ENCODE measurements around the gene TPPP2. TPM values are rescaled to one million over a fixed set of nuclear protein-coding genes. Genes with fewer than 3 reads are reported as not detected.
A peak's percentile ranks its signal among the peaks of the same experiment; 100 is the strongest.
"Not testable (repeated sequence)": the region's sequence is repeated elsewhere in the genome, so short reads cannot be mapped to it uniquely, and the experiment has no call there.

TPPP2 gene
- polyA plus RNA-seq, 4 donors: 0.10 to 0.34 TPM; not detected in 2

GRCh38 chr14:21009721-21010120 lies 20.3 kb upstream of the TPPP2 start:
- DNase-seq; H3K27me3 ChIP-seq (ENCODE audit: control insufficient read depth in 3 of 3, insufficient read depth in 3 of 3, low read length in 3 of 3); H3K36me3 ChIP-seq (ENCODE audit: control insufficient read depth in 3 of 3, insufficient read depth in 2 of 3, low read depth in 1 of 3, low read length in 3 of 3); H3K27ac ChIP-seq (ENCODE audit: low read depth in 1 of 3, low read length in 2 of 3); H3K9me3 ChIP-seq (ENCODE audit: control insufficient read depth in 2 of 2, insufficient read depth in 1 of 2, low read depth in 1 of 2, low read length in 1 of 2); FAIRE-seq; H3K4me3 ChIP-seq (ENCODE audit: low read depth in 1 of 3, low read length in 3 of 3): not testable (repeated sequence)
- H3K4me1 ChIP-seq (ENCODE audit: control insufficient read depth in 3 of 3, insufficient read depth in 2 of 3, low read depth in 1 of 3, low read length in 2 of 3): peaks cover 0 to 11% (median 0%) of the 10 kb centered on the region in 3 donors
- WGBS, 3 donors: 35 to 63% (median 60%) methylated on average over 3 of the region's 3 CpGs

GRCh38 chr14:21011136-21011535 lies 18.9 kb upstream of the TPPP2 start:
- Histone ChIP-seq H3K9me3 (ENCODE audit: control insufficient read depth in 2 of 2, insufficient read depth in 1 of 2, low read depth in 1 of 2, low read length in 1 of 2) (no peaks in the 10 kb centered on the region), H3K27ac (ENCODE audit: low read depth in 1 of 3, low read length in 2 of 3) (no peak overlapping the region), H3K4me3 (ENCODE audit: low read depth in 1 of 3, low read length in 3 of 3) (no peak overlapping the region), H3K4me1 (ENCODE audit: control insufficient read depth in 3 of 3, insufficient read depth in 2 of 3, low read depth in 1 of 3, low read length in 2 of 3) (peaks cover 0 to 16% (median 0%) of the 10 kb centered on the region in 3 donors), H3K36me3 (ENCODE audit: control insufficient read depth in 3 of 3, insufficient read depth in 2 of 3, low read depth in 1 of 3, low read length in 3 of 3) (no peaks in the 10 kb centered on the region), H3K27me3 (ENCODE audit: control insufficient read depth in 3 of 3, insufficient read depth in 3 of 3, low read length in 3 of 3) (no peaks in the 10 kb centered on the region)
- WGBS, 3 donors: 20 to 48% (median 29%) methylated on average over 1 of the region's 1 CpG
- DNase-seq: no peak
- FAIRE-seq: no peak

DNA sequence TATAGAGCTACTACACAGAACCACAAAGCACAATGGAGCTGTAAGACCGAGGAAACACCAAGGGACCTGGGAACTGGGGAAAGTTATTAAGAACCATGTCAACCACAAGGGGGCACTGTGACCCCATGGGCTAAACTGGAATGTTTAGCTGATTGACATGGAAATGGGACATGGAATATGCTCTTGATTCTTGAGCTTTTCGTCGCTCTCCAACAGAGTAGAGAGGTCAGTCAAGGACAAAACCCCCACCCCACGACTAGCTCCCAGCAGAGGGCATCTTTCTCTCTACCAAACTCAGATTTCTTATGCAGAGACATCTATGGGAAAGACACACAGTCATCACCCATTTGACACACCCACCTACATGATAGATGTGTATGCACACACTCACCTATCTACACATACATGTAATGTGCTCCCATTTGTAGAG lies 15.2 kb upstream of the TPPP2 start:
- 0 to 2% (median 0%) methylated on average over 4 of the region's 4 CpGs for WGBS, 3 donors

DNA sequence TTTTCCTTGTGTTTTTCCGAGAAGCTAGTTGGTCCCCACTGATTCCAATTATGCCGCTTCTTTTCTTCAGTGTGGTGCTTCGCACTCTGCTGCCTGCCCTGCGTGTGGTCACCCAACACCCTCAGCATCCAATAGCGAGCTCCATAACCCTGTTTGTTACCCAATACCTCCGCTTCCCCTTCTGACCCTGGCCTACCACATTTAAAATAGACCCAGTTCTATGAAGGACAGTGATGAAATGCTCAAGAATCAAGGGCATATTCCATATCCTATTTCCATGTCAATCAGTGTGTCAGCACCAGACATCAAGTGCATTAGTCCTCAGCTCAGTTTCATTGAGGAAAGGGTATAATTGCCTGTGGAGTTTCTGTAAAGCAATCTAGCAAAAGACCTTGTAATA lies 14.7 kb upstream of the TPPP2 start:
- no peak for DNase-seq
- H3K4me1 ChIP-seq (ENCODE audit: control insufficient read depth in 3 of 3, insufficient read depth in 2 of 3, low read depth in 1 of 3, low read length in 2 of 3): peaks cover 0 to 11% (median 0%) of the 10 kb centered on the region in 3 donors
- WGBS, 3 donors: 77 to 81% (median 77%) methylated on average over 6 of the region's 6 CpGs
- H3K27me3 ChIP-seq (ENCODE audit: control insufficient read depth in 3 of 3, insufficient read depth in 3 of 3, low read length in 3 of 3): no peaks in the 10 kb centered on the region
- no peak overlapping the region for H3K27ac ChIP-seq (ENCODE audit: low read depth in 1 of 3, low read length in 2 of 3)
- no peak overlapping the region for H3K4me3 ChIP-seq (ENCODE audit: low read depth in 1 of 3, low read length in 3 of 3)
- H3K36me3 ChIP-seq (ENCODE audit: control insufficient read depth in 3 of 3, insufficient read depth in 2 of 3, low read depth in 1 of 3, low read length in 3 of 3): peaks cover 0 to 29% (median 5%) of the 10 kb centered on the region in 3 donors
- no peak for FAIRE-seq
- no peaks in the 10 kb centered on the region for H3K9me3 ChIP-seq (ENCODE audit: control insufficient read depth in 2 of 2, insufficient read depth in 1 of 2, low read depth in 1 of 2, low read length in 1 of 2)

More for the DNA sequence above, 15.2 kb upstream of the TPPP2 start:
- H3K27ac ChIP-seq (ENCODE audit: low read depth in 1 of 3, low read length in 2 of 3): no peak overlapping the region
- peaks cover 0 to 28% (median 5%) of the 10 kb centered on the region in 3 donors for H3K36me3 ChIP-seq (ENCODE audit: control insufficient read depth in 3 of 3, insufficient read depth in 2 of 3, low read depth in 1 of 3, low read length in 3 of 3)
- FAIRE-seq (no peak), DNase-seq (peak; percentile 90 to 93)
- H3K4me1 ChIP-seq (ENCODE audit: control insufficient read depth in 3 of 3, insufficient read depth in 2 of 3, low read depth in 1 of 3, low read length in 2 of 3): peaks cover 0 to 9% (median 0%) of the 10 kb centered on the region in 3 donors
- H3K4me3 ChIP-seq (ENCODE audit: low read depth in 1 of 3, low read length in 3 of 3): no peak overlapping the region
- H3K27me3 ChIP-seq (ENCODE audit: control insufficient read depth in 3 of 3, insufficient read depth in 3 of 3, low read length in 3 of 3): no peaks in the 10 kb centered on the region
- H3K9me3 ChIP-seq (ENCODE audit: control insufficient read depth in 2 of 2, insufficient read depth in 1 of 2, low read depth in 1 of 2, low read length in 1 of 2): no peaks in the 10 kb centered on the region

DNA sequence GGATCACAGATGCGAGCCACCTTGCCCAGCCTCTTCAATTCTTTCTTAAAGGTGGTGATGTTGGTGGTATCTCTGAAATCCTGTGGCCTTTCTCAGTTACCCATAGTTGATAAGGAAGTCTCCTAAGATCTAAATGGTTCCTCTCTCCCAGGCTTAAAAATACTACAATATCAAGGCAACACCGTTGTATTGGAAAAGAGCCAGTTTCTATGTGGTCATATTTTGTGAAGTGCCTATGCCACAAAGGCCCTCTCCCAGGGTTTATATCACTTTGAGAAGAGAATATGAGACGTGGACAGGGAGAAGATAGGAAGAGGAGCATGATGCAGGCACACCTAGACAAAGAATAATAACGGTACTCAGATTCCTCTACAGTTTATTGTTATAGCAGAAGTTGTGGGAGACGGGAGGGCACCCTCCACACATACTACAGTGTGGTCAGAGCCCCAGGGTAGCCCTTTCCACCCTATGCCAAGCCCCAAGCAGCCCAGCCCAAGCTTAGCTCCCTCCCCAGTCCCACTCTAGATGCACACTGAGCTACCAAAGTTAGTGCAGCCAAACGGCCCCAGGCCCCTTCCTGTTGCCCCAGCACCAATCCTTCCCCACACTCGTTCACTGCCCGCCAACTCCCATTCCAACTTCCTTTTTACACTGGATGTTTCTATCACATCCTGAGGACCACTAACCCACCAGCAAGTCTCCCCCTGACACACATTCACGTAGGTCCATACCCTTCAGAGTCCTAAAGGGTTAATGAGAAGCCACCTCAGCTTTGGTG lies 13.4 kb upstream of the TPPP2 start:
- peaks cover 2 to 40% (median 5%) of the 10 kb centered on the region in 3 donors for H3K36me3 ChIP-seq (ENCODE audit: control insufficient read depth in 3 of 3, insufficient read depth in 2 of 3, low read depth in 1 of 3, low read length in 3 of 3)

GRCh38 chr14:21017528-21018245 lies 12.3 kb upstream of the TPPP2 start:
- Histone ChIP-seq H3K27me3 (ENCODE audit: control insufficient read depth in 3 of 3, insufficient read depth in 3 of 3, low read length in 3 of 3) (no peaks in the 10 kb centered on the region), H3K4me1 (ENCODE audit: control insufficient read depth in 3 of 3, insufficient read depth in 2 of 3, low read depth in 1 of 3, low read length in 2 of 3) (peaks cover 0 to 12% (median 0%) of the 10 kb centered on the region in 3 donors), H3K36me3 (ENCODE audit: control insufficient read depth in 3 of 3, insufficient read depth in 2 of 3, low read depth in 1 of 3, low read length in 3 of 3) (peaks cover 2 to 48% (median 5%) of the 10 kb centered on the region in 3 donors), H3K4me3 (ENCODE audit: low read depth in 1 of 3, low read length in 3 of 3) (no peak overlapping the region), H3K27ac (ENCODE audit: low read depth in 1 of 3, low read length in 2 of 3) (no peak overlapping the region), H3K9me3 (ENCODE audit: control insufficient read depth in 2 of 2, insufficient read depth in 1 of 2, low read depth in 1 of 2, low read length in 1 of 2) (no peaks in the 10 kb centered on the region)
- 75 to 79% (median 76%) methylated on average over 28 of the region's 28 CpGs for WGBS, 3 donors
- no peak for DNase-seq
- no peak for FAIRE-seq

More for the DNA sequence above, 13.4 kb upstream of the TPPP2 start:
- DNase-seq: no peak
- Histone ChIP-seq H3K4me1 (ENCODE audit: control insufficient read depth in 3 of 3, insufficient read depth in 2 of 3, low read depth in 1 of 3, low read length in 2 of 3) (peaks cover 0 to 12% (median 0%) of the 10 kb centered on the region in 3 donors), H3K27ac (ENCODE audit: low read depth in 1 of 3, low read length in 2 of 3) (no peak overlapping the region), H3K4me3 (ENCODE audit: low read depth in 1 of 3, low read length in 3 of 3) (no peak overlapping the region), H3K9me3 (ENCODE audit: control insufficient read depth in 2 of 2, insufficient read depth in 1 of 2, low read depth in 1 of 2, low read length in 1 of 2) (no peaks in the 10 kb centered on the region), H3K27me3 (ENCODE audit: control insufficient read depth in 3 of 3, insufficient read depth in 3 of 3, low read length in 3 of 3) (no peaks in the 10 kb centered on the region)
- FAIRE-seq: no peak
- WGBS, 3 donors: 66 to 76% (median 67%) methylated on average over 9 of the region's 9 CpGs

DNA sequence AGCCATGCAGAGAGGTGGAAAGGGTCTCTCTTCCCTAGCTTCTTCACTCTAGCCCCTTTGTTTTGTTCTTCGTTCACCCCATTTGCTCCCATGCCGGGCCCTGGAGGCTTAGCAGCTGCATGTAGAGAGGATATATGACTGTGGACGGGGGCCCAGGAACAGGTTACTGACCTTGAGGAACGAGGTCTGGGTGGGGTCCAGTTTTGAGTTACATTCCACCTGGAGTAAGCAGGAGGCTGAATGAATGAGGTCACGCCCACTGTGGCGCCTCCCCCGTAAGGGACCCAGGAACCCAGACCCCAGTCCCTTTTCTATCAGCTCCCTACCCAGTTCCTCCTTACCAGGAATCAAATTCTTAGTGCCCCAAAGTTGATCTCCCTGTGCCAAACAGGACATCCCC lies 11.7 kb upstream of the TPPP2 start:
- Histone ChIP-seq H3K4me3 (ENCODE audit: low read depth in 1 of 3, low read length in 3 of 3) (no peak overlapping the region), H3K27ac (ENCODE audit: low read depth in 1 of 3, low read length in 2 of 3) (no peak overlapping the region), H3K9me3 (ENCODE audit: control insufficient read depth in 2 of 2, insufficient read depth in 1 of 2, low read depth in 1 of 2, low read length in 1 of 2) (no peaks in the 10 kb centered on the region), H3K4me1 (ENCODE audit: control insufficient read depth in 3 of 3, insufficient read depth in 2 of 3, low read depth in 1 of 3, low read length in 2 of 3) (peaks cover 0 to 12% (median 0%) of the 10 kb centered on the region in 3 donors), H3K27me3 (ENCODE audit: control insufficient read depth in 3 of 3, insufficient read depth in 3 of 3, low read length in 3 of 3) (no peaks in the 10 kb centered on the region), H3K36me3 (ENCODE audit: control insufficient read depth in 3 of 3, insufficient read depth in 2 of 3, low read depth in 1 of 3, low read length in 3 of 3) (peaks cover 2 to 50% (median 5%) of the 10 kb centered on the region in 3 donors)
- FAIRE-seq: no peak
- 76 to 79% (median 78%) methylated on average over 7 of the region's 7 CpGs for WGBS, 3 donors
- DNase-seq: no peak

DNA sequence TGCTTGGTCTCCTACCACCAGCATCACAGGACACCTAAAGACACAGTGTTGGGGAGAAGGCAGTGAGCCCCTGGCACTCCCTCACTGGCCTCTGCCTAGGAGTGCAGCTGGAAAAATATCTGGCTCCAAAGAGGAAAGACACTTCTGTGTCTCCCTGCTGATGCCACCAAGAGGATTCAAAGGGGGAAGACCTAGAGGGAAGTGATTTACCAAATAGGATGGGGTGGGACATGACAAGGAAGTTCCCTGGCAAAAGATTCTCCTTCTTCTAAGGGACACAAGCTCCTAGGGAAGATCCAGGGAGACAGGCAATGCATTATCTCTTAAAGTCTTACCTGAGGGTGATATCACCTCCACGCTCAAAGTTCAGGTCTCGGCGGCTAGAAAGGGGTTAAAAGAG lies 11.2 kb upstream of the TPPP2 start:
- Histone ChIP-seq H3K9me3 (ENCODE audit: control insufficient read depth in 2 of 2, insufficient read depth in 1 of 2, low read depth in 1 of 2, low read length in 1 of 2) (no peaks in the 10 kb centered on the region), H3K4me3 (ENCODE audit: low read depth in 1 of 3, low read length in 3 of 3) (no peak overlapping the region), H3K4me1 (ENCODE audit: control insufficient read depth in 3 of 3, insufficient read depth in 2 of 3, low read depth in 1 of 3, low read length in 2 of 3) (peaks cover 0 to 16% (median under 1%) of the 10 kb centered on the region in 3 donors), H3K36me3 (ENCODE audit: control insufficient read depth in 3 of 3, insufficient read depth in 2 of 3, low read depth in 1 of 3, low read length in 3 of 3) (peaks cover 2 to 51% (median 5%) of the 10 kb centered on the region in 3 donors), H3K27ac (ENCODE audit: low read depth in 1 of 3, low read length in 2 of 3) (no peak overlapping the region), H3K27me3 (ENCODE audit: control insufficient read depth in 3 of 3, insufficient read depth in 3 of 3, low read length in 3 of 3) (no peaks in the 10 kb centered on the region)
- no peak for FAIRE-seq
- 90 to 93% (median 92%) methylated on average over 3 of the region's 3 CpGs for WGBS, 3 donors
- no peak for DNase-seq
